IgD-negative memory B cell (primary cell): ENCODE data around the gene ADD3. TPM values are rescaled to one million over a fixed set of nuclear protein-coding genes. Genes with fewer than 3 reads are reported as not detected.
A peak's percentile ranks its signal among the peaks of the same experiment; 100 is the strongest.
"Not testable (repeated sequence)": the region's sequence is repeated elsewhere in the genome, so short reads cannot be mapped to it uniquely, and the experiment has no call there.

Experiments used
- H3K27ac Mint-ChIP-seq, 3 donors: one replicate each; pipeline ENCODE4 v1.8.0; 2020 to 2022; ENCODE audit warnings: mild to moderate bottlenecking in 3 of 3, mixed read lengths in 3 of 3, moderate library complexity in 1 of 3
- H3K27me3 Mint-ChIP-seq: one replicate; pipeline ENCODE4 v1.8.0; 2021; ENCODE audit warnings: mixed read lengths
- H3K36me3 Mint-ChIP-seq: one replicate; pipeline ENCODE4 v1.8.0; 2020; ENCODE audit warnings: mild to moderate bottlenecking, mixed read lengths
- H3K4me1 Mint-ChIP-seq, 3 donors: one replicate each; pipeline ENCODE4 v1.8.0; 2020 to 2022; ENCODE audit warnings: mixed read lengths in 3 of 3, mild to moderate bottlenecking in 1 of 3
- H3K4me3 Mint-ChIP-seq, 4 donors: one replicate each; pipeline ENCODE4 v1.8.0; 2020 to 2022; ENCODE audit warnings: mild to moderate bottlenecking in 4 of 4, mixed read lengths in 4 of 4, moderate library complexity in 3 of 4
- H3K9me3 Mint-ChIP-seq, 3 donors: one replicate each; pipeline ENCODE4 v1.8.0; 2020 to 2021; ENCODE audit warnings: mixed read lengths in 3 of 3, mild to moderate bottlenecking in 1 of 3
- polyA plus RNA-seq: library from polyadenylated mRNA; unstranded; fragments of 300-500 nt; fragmentation: Illumina TruSeq; gene quantifications from one replicate; pipeline ENCODE4 v1.2.3, GENCODE V29; 2021

The ADD3 gene
- polyA plus RNA-seq, 1 donor from 2014 or later, result 344 TPM

DNA sequence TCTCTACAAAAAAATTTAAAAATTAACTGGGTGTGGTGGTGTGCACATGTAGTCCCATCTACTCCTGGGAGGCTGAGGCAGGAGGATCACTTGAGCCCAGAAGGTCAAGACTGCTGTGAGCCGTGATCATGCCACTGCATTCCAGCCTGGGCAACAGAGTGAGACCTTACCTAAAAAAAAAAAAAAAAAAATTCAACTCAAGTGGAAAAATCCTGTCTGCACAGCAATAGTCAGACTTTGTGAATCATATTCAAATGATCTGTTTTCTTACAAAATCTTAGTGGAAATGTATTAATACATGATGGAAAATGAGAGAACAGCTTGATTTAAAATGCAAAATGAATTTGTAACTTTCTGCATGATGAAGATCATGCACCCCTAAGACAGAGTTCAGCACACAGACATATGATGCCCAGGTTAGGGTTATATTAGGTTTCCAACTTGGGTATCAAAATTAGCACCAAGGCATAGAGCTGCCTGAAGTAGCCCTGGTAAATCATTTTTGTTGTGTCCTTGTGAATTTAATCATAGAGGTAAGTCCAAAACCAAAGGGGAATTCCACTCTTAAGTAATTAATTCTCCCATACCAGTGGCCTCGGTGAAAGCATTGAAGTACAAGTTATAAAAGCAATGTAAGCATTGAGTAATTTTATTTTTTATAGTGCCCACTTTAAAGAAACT lies 93.8 kb downstream of the ADD3 start:
- H3K27ac Mint-ChIP-seq, result peak overlapping the region in 2 of 3 donors; percentile 39 to 76
- H3K9me3 Mint-ChIP-seq, result no peaks in the 10 kb centered on the region
- H3K4me3 Mint-ChIP-seq, result no peak overlapping the region
- H3K27me3 Mint-ChIP-seq, result no peaks in the 10 kb centered on the region
- H3K36me3 Mint-ChIP-seq, result no peaks in the 10 kb centered on the region
- H3K4me1 Mint-ChIP-seq, result peaks cover 14 to 33% (median 32%) of the 10 kb centered on the region in 3 donors

GRCh38 chr10:110103921-110104461 lies 96.2 kb downstream of the ADD3 start:
- H3K27ac Mint-ChIP-seq, result peak overlapping the region in 2 of 3 donors; percentile 3 to 48
- H3K9me3 Mint-ChIP-seq, result no peaks in the 10 kb centered on the region
- H3K36me3 Mint-ChIP-seq, result no peaks in the 10 kb centered on the region
- H3K27me3 Mint-ChIP-seq, result no peaks in the 10 kb centered on the region
- H3K4me1 Mint-ChIP-seq, result peaks cover 9 to 34% (median 23%) of the 10 kb centered on the region in 3 donors
- H3K4me3 Mint-ChIP-seq, result no peak overlapping the region

GRCh38 chr10:110105873-110106272 lies 98.1 kb downstream of the ADD3 start:
- H3K36me3 Mint-ChIP-seq, result no peaks in the 10 kb centered on the region
- H3K27ac Mint-ChIP-seq, result no peak overlapping the region
- peaks cover 5 to 39% (median 20%) of the 10 kb centered on the region in 3 donors for H3K4me1 Mint-ChIP-seq
- no peak overlapping the region for H3K4me3 Mint-ChIP-seq
- H3K9me3 Mint-ChIP-seq, result no peaks in the 10 kb centered on the region
- H3K27me3 Mint-ChIP-seq, result no peaks in the 10 kb centered on the region

DNA sequence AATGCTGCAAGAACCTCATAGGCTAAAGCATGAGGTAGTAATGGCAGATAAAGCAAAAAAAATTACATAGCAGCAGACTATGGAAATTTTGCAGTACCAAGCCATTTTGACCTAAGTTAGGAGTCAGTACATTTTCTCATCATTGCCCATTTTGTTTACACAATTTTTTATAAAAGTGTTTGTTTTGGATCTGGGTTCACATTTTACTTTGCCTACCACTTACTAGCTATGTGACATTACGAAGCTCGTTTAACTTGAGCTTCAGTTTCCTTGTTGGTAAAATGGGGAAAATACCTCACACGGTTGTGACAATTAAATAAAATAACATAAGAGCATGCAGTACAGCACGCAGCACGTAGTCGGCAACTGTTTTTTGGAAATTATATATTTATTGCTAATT lies 99.6 kb downstream of the ADD3 start:
- peaks cover 5 to 33% (median 20%) of the 10 kb centered on the region in 3 donors for H3K4me1 Mint-ChIP-seq
- H3K27ac Mint-ChIP-seq, result no peak overlapping the region
- no peak overlapping the region for H3K4me3 Mint-ChIP-seq
- no peaks in the 10 kb centered on the region for H3K9me3 Mint-ChIP-seq
- no peaks in the 10 kb centered on the region for H3K36me3 Mint-ChIP-seq
- H3K27me3 Mint-ChIP-seq, result no peaks in the 10 kb centered on the region

DNA sequence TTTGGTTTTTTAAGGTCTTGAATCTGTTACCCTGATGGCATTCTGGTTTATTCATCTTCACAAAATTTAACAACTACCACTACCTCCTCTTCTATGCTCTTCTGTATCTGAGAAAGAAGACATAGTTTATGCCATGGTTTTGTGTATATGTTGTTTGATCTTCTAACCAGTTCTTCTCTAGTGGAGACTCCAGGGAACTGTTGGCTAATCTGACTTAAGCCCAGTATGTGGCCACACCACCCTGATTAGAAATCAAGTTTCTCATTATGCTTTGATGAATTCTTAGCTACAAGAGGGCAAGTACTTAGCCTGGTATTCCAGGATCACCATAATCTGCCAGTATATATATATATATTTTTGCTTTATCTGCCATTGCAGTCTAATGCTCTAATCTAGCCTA lies 100.1 kb downstream of the ADD3 start:
- Mint-ChIP-seq H3K4me1 (peaks cover 5 to 32% (median 20%) of the 10 kb centered on the region in 3 donors), H3K9me3 (no peaks in the 10 kb centered on the region), H3K36me3 (peaks cover 2% of the 10 kb centered on the region)

DNA sequence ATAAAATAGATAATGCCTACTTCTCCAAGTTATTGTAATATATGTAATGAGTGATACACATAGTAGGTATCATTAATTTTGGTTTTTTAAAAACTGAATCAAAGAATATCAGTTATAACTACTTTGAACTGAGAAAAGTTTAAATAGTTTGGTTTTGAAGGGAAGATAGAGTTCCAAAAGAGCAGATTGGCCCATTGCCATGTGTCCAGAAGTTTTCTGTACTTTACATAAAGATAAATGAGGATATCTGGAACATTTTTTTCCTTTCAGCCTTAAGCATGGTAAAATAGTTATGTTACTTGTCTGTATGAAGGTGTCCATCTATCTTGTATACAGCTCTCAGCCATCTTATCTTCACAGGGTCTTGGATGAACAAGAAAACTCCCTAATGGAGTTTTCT lies 101.7 kb downstream of the ADD3 start:
- Mint-ChIP-seq H3K4me1 (peaks cover 1 to 24% (median 16%) of the 10 kb centered on the region in 3 donors), H3K4me3 (no peak overlapping the region), H3K36me3 (peaks cover 10% of the 10 kb centered on the region), H3K9me3 (no peaks in the 10 kb centered on the region), H3K27me3 (no peaks in the 10 kb centered on the region), H3K27ac (no peak overlapping the region)

More for the DNA sequence above, 100.1 kb downstream of the ADD3 start:
- no peak overlapping the region for H3K4me3 Mint-ChIP-seq
- no peak overlapping the region for H3K27ac Mint-ChIP-seq
- H3K27me3 Mint-ChIP-seq, result no peaks in the 10 kb centered on the region

DNA sequence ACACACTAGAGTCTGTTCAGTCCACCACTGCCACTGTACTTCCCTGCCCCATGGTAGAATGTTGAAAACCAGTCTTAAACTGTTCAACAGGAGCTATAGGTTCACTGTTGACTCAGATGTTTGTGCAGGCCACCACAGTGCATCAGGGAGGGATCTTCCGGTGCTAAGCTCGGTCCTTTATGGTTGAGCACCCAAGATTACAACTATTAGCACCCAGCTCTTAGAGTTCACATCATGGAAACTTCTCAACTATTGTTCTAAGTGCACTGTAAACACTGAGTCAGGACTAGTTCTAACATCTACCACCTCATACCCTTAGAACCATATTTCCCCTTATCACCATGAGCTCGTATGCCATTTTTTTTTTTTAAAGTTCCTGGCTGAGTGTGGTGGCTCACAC lies 102.6 kb downstream of the ADD3 start:
- peak overlapping the region in 1 of 4 donors; percentile 7 for H3K4me3 Mint-ChIP-seq
- peak overlapping the region in 2 of 3 donors; percentile 13 to 76 for H3K27ac Mint-ChIP-seq
- peaks cover 10% of the 10 kb centered on the region for H3K36me3 Mint-ChIP-seq
- H3K27me3 Mint-ChIP-seq, result no peaks in the 10 kb centered on the region
- H3K9me3 Mint-ChIP-seq, result no peaks in the 10 kb centered on the region
- peaks cover 3 to 22% (median 13%) of the 10 kb centered on the region in 3 donors for H3K4me1 Mint-ChIP-seq

DNA sequence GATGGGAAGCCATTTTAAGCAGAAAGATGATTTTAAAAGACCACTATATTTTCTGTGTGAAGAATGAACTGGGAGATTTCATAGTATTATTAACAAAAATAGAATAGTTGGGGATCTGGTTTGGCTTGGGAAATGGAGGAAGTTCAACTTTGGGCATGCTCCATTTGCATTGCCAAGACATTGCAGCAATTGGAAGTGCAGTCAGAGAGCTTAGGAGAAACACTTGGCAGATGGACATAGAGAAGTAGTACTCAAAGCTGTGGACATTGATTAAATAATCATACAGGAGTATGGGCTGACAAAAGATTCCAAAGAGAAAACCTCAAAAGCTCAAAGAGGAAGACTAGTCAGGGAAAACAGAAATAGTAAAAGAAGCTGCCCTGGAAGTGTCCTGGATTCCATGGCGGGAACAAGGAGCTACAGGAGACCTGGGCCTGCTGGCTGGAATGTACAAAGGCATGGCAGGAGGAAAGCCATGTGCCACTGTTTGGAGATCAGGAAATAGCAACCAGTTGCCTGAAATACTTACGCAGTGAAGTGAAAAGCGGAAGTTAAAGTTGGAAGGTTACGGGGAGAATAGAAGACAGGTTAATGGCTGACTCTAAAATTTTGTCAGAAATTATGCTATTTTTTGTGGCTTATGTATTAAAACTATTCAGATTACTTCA lies 106.0 kb downstream of the ADD3 start:
- Mint-ChIP-seq H3K4me1 (peaks cover 5 to 14% (median 7%) of the 10 kb centered on the region in 3 donors), H3K9me3 (no peaks in the 10 kb centered on the region), H3K27ac (no peak overlapping the region), H3K27me3 (no peaks in the 10 kb centered on the region), H3K4me3 (no peak overlapping the region), H3K36me3 (peaks cover 10% of the 10 kb centered on the region)

DNA sequence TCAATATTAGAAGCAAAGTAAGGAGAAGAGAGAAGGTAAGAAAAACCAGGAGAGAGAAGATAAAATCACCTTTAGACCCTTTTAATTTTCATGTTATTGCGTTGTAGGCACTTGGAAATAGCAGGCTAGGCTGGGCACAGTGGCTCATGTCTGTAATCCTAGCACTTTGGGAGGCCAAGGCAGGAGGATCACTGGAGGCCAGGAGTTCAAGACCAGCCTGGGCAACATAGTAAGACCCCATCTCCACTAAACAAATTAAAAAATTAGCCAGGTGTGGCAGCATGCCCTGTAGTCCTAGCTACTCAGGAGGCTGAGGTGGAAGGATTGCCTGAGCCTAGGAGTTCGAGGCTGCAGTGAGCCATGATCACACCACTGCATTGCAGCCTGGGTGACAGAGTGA lies 106.9 kb downstream of the ADD3 start:
- H3K4me3 Mint-ChIP-seq, H3K4me1 Mint-ChIP-seq, H3K9me3 Mint-ChIP-seq, H3K27me3 Mint-ChIP-seq: not testable (repeated sequence)
- Mint-ChIP-seq H3K36me3 (peaks cover 14% of the 10 kb centered on the region), H3K27ac (peak overlapping the region in 1 of 3 donors; percentile 59)

DNA sequence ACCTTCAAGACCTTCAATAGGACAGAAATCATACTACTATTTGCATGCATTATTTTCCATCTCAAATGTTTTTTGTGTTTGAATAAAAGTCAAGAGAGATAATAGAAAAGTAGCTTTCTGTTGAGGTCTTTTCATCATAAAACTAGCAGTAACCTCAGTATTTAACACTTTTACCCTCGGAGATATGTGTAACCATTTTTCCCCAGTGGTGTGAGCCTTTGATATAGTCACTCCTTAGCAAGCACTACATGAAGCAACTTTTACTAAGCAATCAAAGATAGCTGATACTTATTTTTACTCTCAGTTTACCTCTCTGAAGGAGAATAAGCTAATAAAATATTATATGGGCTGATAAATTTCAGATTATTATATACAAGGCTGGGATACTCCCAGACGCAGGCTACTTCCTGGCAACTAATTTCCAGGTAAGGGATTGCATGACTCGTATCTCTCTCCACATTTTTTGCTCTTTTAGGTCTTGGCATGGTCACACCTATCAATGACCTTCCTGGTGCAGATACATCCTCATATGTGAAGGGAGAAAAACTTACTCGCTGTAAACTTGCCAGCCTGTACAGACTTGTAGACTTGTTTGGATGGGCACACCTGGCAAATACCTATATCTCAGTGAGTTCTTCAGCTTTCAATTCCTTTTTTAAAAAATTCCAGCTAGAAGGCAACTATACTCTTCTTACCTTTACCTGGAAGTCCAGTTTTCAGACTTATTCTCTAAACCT lies 108.2 kb downstream of the ADD3 start:
- H3K9me3 Mint-ChIP-seq, result no peaks in the 10 kb centered on the region

GRCh38 chr10:110118891-110119621 lies 111.3 kb downstream of the ADD3 start:
- H3K9me3 Mint-ChIP-seq, result no peaks in the 10 kb centered on the region
- no peak overlapping the region for H3K4me3 Mint-ChIP-seq
- no peaks in the 10 kb centered on the region for H3K27me3 Mint-ChIP-seq
- peaks cover 0 to 5% (median 0%) of the 10 kb centered on the region in 3 donors for H3K4me1 Mint-ChIP-seq
- peak overlapping the region in 1 of 3 donors; percentile 18 for H3K27ac Mint-ChIP-seq
- H3K36me3 Mint-ChIP-seq, result peaks cover 11% of the 10 kb centered on the region

More for the DNA sequence above, 108.2 kb downstream of the ADD3 start:
- Mint-ChIP-seq H3K27me3 (no peaks in the 10 kb centered on the region), H3K36me3 (peaks cover 19% of the 10 kb centered on the region), H3K4me3 (no peak overlapping the region), H3K27ac (peak overlapping the region in 2 of 3 donors; percentile 22 to 76), H3K4me1 (peaks cover 0 to 5% (median 0%) of the 10 kb centered on the region in 3 donors)

GRCh38 chr10:110123594-110123993 lies 115.8 kb downstream of the ADD3 start:
- Mint-ChIP-seq H3K4me1 (peaks cover 0 to under 1% (median 0%) of the 10 kb centered on the region in 3 donors), H3K4me3 (no peak overlapping the region), H3K36me3 (peaks cover 9% of the 10 kb centered on the region), H3K27ac (no peak overlapping the region), H3K27me3 (no peaks in the 10 kb centered on the region), H3K9me3 (no peaks in the 10 kb centered on the region)

GRCh38 chr10:110129490-110129889 lies 121.7 kb downstream of the ADD3 start:
- Mint-ChIP-seq H3K36me3 (peaks cover 4% of the 10 kb centered on the region), H3K4me3 (no peak overlapping the region), H3K27ac (peak overlapping the region in 1 of 3 donors; percentile 42), H3K27me3 (no peaks in the 10 kb centered on the region), H3K4me1 (peaks cover 3 to 6% (median 4%) of the 10 kb centered on the region in 3 donors), H3K9me3 (no peaks in the 10 kb centered on the region)

GRCh38 chr10:110134917-110135316 lies 127.1 kb downstream of the ADD3 start:
- peaks cover 18 to 25% (median 24%) of the 10 kb centered on the region in 3 donors for H3K4me1 Mint-ChIP-seq
- H3K4me3 Mint-ChIP-seq, result peak overlapping the region in 2 of 4 donors; percentile 5 to 24
- no peaks in the 10 kb centered on the region for H3K27me3 Mint-ChIP-seq
- H3K27ac Mint-ChIP-seq, result no peak overlapping the region
- H3K36me3 Mint-ChIP-seq, result no peaks in the 10 kb centered on the region
- no peaks in the 10 kb centered on the region for H3K9me3 Mint-ChIP-seq
